AG04450 (cell line): Measurements from ENCODE around the gene OLAH. TPM values are rescaled to one million over a fixed set of nuclear protein-coding genes. Genes with fewer than 3 reads are reported as not detected.

Source experiments
- CTCF ChIA-PET: fragments of 300-600, 350-600 bp; formaldehyde crosslinking; extraction: SDS; loops from one replicate; lab custom pipeline; 2022; ENCODE audit warnings: antibody characterized with exemption, inconsistent platforms; lab: Charles Lee
- POLR2A ChIA-PET: fragments of 350-600 bp; formaldehyde crosslinking; extraction: SDS; loops from one replicate; lab custom pipeline; 2021; ENCODE audit warnings: antibody characterized with exemption, inconsistent platforms; lab: Yijun Ruan, JAX
- DNase-seq: peaks from one replicate; pipeline ENCODE4 v3.0.0-alpha.2; 2011; ENCODE audit warnings: low read depth, low spot score
- H3K27ac ChIP-seq: one replicate; pipeline ENCODE4 v1.5.1; 2012; ENCODE audit warnings: low read depth, low read length, control low read depth
- H3K27me3 ChIP-seq: one replicate; pipeline ENCODE4 v1.6.0; 2012; ENCODE audit warnings: low read length; ENCODE audit not compliant: control insufficient read depth, insufficient read depth
- H3K4me3 ChIP-seq: 2 replicates; pipeline ENCODE4 v1.5.1; 2011; ENCODE audit warnings: mild to moderate bottlenecking, low read depth, low read length, control low read depth
- H3K9me3 ChIP-seq: 2 replicates; pipeline ENCODE4 v1.5.1; 2012; ENCODE audit warnings: low read length; ENCODE audit not compliant: control insufficient read depth, insufficient read depth
- CTCF ChIP-seq: IDR thresholded peaks from 2 replicates; pipeline ENCODE4 v1.5.1; 2011; ENCODE audit warnings: low read depth, low read length, control low read depth, inconsistent platforms
- polyA plus RNA-seq: library from polyadenylated mRNA; depleted of rRNA; stranded (reverse); fragments of >200 nt; gene quantifications from 2 replicates; pipeline ENCODE4 v1.2.3, GENCODE V29; 2011

The OLAH gene
- polyA plus RNA-seq, 1 experiment, result 0.12 TPM

- no peak for DNase-seq
- peaks cover 2% of the 10 kb centered on the region for H3K27me3 ChIP-seq
- no peaks in the 10 kb centered on the region for H3K9me3 ChIP-seq
- H3K4me3 ChIP-seq, result no peak overlapping the region
- TF ChIP-seq CTCF, result no peak
- no peak overlapping the region for H3K27ac ChIP-seq
- ChIA-PET POLR2A (no interaction called here), CTCF (no interaction called here)
Measured at GRCh38 chr10:15046626-15047025, 2.9 kb downstream of the OLAH start.

- ChIA-PET CTCF (no interaction called here), POLR2A (interaction anchor here (0.7 kb wide), 1 partner anchor 1781 kb away, joined by 12 read pairs; no protein-coding TSS in a partner anchor)
- no peak for DNase-seq
- Histone ChIP-seq H3K9me3 (no peaks in the 10 kb centered on the region), H3K27me3 (peaks cover 2% of the 10 kb centered on the region), H3K27ac (no peak overlapping the region), H3K4me3 (no peak overlapping the region)
- TF ChIP-seq CTCF, result no peak
Measured at GRCh38 chr10:15049533-15049932, 5.8 kb downstream of the OLAH start.

GRCh38 chr10:15052121-15052520 is 8.4 kb downstream of the OLAH start:
- POLR2A ChIA-PET, result no interaction called here
- CTCF ChIA-PET, result no interaction called here
- no peak for DNase-seq

GRCh38 chr10:15053061-15053460 is 9.3 kb downstream of the OLAH start:
- POLR2A ChIA-PET, result no interaction called here
- no peak for TF ChIP-seq CTCF
- H3K27me3 ChIP-seq, result peaks cover 2% of the 10 kb centered on the region
- CTCF ChIA-PET, result no interaction called here
- no peak overlapping the region for H3K27ac ChIP-seq
- H3K9me3 ChIP-seq, result no peaks in the 10 kb centered on the region
- no peak for DNase-seq
- H3K4me3 ChIP-seq, result no peak overlapping the region

More at GRCh38 chr10:15052121-15052520, 8.4 kb downstream of the OLAH start:
- TF ChIP-seq CTCF, result no peak
- no peak overlapping the region for H3K4me3 ChIP-seq
- no peak overlapping the region for H3K27ac ChIP-seq
- no peaks in the 10 kb centered on the region for H3K9me3 ChIP-seq
- no peaks in the 10 kb centered on the region for H3K27me3 ChIP-seq

GRCh38 chr10:15058689-15059088 is 14.9 kb downstream of the OLAH start:
- no peak for DNase-seq
- POLR2A ChIA-PET, result no interaction called here
- H3K4me3 ChIP-seq, result no peak overlapping the region
- CTCF ChIA-PET, result no interaction called here
- TF ChIP-seq CTCF, result no peak
- peaks cover 2% of the 10 kb centered on the region for H3K27me3 ChIP-seq
- H3K27ac ChIP-seq, result no peak overlapping the region
- H3K9me3 ChIP-seq, result no peaks in the 10 kb centered on the region
